Measurements from ENCODE around the gene ACTR3.

ACTR3 gene

DNA sequence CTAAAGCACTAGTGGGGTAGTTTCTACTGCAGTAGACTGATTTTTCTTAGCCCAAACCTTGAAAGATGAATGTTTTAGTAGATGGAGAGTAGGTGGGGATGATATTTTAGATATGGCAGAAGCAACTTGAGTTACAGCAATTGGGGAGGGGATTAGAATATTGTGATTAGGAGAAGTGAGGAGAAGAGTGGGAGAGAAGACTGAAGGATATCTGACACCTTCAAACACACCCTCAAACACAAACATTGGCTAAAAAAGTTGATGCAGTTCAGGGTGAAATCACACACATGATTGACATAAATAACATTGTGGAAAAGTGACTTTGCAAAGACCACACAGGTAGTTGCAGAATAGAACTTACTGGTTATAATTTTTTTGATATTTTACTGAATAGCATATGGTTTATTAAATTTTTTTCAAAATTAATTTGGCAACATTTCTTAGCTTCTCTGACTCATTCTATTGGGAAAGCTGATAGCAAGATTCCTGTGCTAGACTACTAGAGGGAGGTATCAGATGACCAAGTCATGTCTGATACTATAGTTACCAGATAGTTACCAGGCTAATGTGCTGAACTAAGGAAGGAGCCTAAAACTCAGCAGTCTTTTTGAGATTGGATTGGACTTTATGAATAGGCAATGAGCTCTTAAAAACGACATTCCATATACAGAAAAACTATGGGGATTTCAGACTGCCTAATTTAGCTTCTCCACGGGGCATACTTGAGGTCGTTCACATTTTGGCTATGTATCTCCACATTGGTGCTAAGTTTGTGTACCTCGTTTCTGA lies 73.0 kb downstream of the ACTR3 start:
- intact Hi-C loops (cut with DNase I), result loop anchor here (10.0 kb wide), 1 partner anchor 68 kb away; the partner anchor contains the start of gene ACTR3

DNA sequence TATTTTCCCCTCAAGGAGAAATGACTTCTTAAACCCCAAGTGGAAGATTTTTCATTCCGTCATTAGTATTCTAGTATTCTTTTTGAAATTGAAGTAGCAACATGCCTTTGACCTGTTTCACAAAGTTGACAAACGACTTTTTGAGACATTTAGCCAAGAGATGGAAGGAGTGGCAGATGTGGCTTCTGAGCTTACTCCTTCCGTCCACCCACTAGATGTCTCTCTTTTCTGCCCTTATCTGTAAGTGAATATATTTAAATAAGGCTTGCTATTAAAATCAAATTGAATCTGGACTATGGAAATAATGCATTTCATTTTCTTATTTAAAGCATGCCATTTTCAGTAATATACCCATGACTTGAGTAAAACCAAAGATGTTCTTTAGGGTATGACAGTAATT lies 74.1 kb downstream of the ACTR3 start:
- intact Hi-C loops (cut with DNase I), result loop anchor here (10.0 kb wide), 1 partner anchor 69 kb away; the partner anchor contains the start of gene ACTR3
- no peak for DNase-seq

More for the DNA sequence above, 73.0 kb downstream of the ACTR3 start:
- no peak for DNase-seq

GRCh38 chr2:113964436-113964835 lies 74.5 kb downstream of the ACTR3 start:
- intact Hi-C loops (cut with DNase I), result loop anchor here (10.0 kb wide), 1 partner anchor 70 kb away; the partner anchor contains the start of gene ACTR3

GRCh38 chr2:113965228-113965627 lies 75.3 kb downstream of the ACTR3 start:
- DNase-seq, result no peak
- intact Hi-C loops (cut with DNase I), result loop anchor here (10.0 kb wide), 1 partner anchor 70 kb away; the partner anchor contains the start of gene ACTR3

More at GRCh38 chr2:113964436-113964835, 74.5 kb downstream of the ACTR3 start:
- no peak for DNase-seq

DNA sequence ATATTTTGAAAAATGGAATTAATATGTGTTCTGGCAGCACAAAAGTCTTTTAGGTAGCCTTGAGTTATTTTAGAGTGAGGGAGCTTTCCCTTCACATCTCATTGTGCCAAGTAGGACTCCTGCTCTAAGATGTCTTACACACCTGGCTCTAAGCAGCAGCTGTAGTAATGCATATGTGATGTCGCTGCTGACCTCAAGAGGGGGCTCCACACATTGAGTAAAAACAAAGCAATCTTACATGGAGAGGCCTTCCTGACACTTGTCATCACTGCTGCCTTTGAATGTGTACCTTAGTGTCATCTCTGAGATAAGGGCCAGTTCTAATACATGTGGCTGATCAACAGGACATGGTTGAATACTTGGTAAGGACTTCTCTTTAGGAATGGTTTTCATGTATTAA lies 75.8 kb downstream of the ACTR3 start:
- no peak for DNase-seq
- intact Hi-C loops (cut with DNase I), result loop anchor here (10.0 kb wide), 1 partner anchor 71 kb away; the partner anchor contains the start of gene ACTR3

DNA sequence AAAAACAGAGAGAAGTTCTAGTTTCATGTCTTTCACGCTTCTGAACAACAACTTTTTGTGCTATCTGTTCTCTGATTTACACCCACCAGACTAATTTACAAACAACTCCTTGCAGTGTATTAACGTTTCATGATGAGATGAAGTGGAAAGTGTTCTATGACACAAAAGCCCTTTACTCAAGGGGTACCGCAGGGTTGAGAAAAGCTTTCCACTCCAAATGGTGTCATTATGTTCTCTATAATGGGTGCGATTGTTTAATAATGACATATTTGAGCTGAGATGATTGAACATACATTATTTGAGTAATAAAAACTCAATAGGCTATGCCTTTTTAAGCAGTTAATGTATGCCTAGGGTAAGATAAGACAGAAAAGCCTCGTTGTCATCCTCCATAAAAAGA lies 76.3 kb downstream of the ACTR3 start:
- DNase-seq, result no peak
- intact Hi-C loops (cut with DNase I), result loop anchor here (10.0 kb wide), 1 partner anchor 71 kb away; the partner anchor contains the start of gene ACTR3

DNA sequence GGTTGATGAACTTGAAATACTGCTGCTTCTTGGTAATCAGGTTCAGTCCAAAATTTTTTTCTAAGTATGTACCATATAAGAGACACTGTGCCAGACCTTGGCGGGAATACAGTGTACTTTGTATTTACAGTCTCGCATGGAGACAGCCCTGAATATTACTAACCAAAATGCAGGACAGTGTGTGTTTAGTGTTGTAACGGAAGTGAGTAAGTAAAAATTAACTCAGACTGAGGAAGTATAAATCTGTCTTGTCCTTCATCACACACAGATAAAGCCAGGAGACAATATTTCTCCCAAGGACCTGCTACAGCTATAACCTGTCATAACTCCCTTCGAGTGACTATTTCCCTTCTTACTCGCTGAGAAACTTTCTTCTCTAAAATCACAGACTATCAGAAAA lies 76.9 kb downstream of the ACTR3 start:
- intact Hi-C loops (cut with DNase I), result loop anchor here (10.0 kb wide), 1 partner anchor 72 kb away; the partner anchor contains the start of gene ACTR3
- DNase-seq, result no peak

GRCh38 chr2:113967272-113967671 lies 77.4 kb downstream of the ACTR3 start:
- no peak for DNase-seq
- intact Hi-C loops (cut with DNase I), result loop anchor here (10.0 kb wide), 1 partner anchor 72 kb away; the partner anchor contains the start of gene ACTR3

- intact Hi-C loops (cut with DNase I), result no loop called here
- DNase-seq, result no peak
These were observed 82.9 kb downstream of the ACTR3 start for GRCh38 chr2:113972766-113973165.

GRCh38 chr2:113973810-113974209 lies 83.9 kb downstream of the ACTR3 start:
- intact Hi-C loops (cut with DNase I), result no loop called here
- DNase-seq, result no peak

- no peak for DNase-seq
- intact Hi-C loops (cut with DNase I), result loop anchor here (5.0 kb wide), 1 partner anchor 578 kb away; no protein-coding TSS in a partner anchor
These were observed 84.8 kb downstream of the ACTR3 start for GRCh38 chr2:113974727-113975126.

DNA sequence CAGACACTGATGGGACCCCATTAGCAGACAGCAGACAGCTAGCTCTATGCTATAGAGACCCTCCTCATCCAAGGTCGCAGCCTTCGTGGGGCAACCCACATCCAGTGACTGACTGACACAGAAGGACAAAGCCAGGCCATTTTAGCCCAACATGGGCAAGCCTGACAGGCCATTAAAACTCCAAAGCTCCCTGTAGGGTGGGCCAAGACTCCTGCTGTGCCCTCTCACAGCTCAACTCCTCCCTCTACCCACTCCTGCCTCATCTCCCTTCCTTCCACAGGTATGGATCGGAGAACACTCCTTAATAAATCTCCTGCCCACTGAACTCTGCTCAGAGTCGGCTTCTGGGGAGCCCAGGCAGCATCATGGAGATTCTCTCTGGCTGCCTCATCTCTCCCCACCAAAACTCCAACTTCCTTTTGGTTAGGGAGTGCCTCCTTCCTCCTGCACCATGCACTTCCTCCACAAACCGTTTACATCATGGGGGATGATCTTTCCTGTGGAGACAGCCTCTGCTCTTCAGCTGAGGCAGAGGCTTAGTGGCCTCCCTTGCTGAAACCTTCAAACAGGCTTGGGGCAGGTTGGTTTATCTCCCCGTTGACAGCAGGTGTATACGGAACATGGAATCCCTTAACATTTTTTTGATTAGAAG lies 86.5 kb downstream of the ACTR3 start:
- no peak for DNase-seq
- intact Hi-C loops (cut with DNase I), result loop anchor here (5.0 kb wide), 1 partner anchor 576 kb away; no protein-coding TSS in a partner anchor

GRCh38 chr2:113977060-113977659 lies 87.3 kb downstream of the ACTR3 start:
- intact Hi-C loops (cut with DNase I), result loop anchor here (5.0 kb wide), 1 partner anchor 575 kb away; no protein-coding TSS in a partner anchor
- no peak for DNase-seq

DNA sequence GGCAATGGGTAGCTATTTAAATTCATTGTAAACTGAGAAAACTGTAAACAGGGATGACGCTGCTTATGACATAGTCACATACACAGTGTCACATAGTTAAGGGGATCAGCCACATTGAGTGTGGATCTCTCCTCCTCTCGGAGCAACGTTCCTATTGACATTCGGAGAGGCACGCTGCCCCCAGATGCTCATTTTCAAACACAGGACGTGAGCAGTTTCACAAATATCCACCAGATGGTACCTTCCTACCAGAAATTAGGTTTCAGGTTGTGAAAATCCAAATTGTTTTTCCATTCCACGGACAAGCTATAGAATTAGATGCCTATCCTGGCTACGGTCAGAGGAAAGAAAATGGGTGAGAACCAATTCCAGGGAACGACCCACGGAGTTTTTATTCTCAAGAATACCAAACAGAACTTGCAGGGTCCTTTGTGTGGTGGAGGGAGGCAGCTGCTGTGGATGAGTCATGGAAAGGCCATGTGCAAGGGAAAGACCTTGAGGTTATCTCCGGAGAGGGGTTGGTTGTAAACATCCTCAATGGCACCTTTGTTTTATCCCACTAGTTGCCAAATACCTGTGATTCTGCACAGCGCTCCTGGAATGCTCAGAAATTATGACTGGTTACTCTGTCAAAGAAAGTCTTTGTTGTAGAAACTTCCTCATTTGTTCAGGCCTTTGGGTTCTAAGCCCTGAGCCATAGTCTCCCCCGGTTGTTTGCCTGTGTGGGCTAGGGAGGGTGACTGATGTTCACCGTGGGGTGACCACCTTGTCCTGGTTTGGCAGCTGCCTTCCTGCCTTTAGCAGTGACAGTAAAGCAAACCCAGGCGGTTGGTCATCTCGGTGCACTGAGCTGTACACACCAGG lies 88.0 kb downstream of the ACTR3 start:
- intact Hi-C loops (cut with DNase I), result loop anchor here (5.0 kb wide), 1 partner anchor 574 kb away; no protein-coding TSS in a partner anchor
- no peak for DNase-seq

DNA sequence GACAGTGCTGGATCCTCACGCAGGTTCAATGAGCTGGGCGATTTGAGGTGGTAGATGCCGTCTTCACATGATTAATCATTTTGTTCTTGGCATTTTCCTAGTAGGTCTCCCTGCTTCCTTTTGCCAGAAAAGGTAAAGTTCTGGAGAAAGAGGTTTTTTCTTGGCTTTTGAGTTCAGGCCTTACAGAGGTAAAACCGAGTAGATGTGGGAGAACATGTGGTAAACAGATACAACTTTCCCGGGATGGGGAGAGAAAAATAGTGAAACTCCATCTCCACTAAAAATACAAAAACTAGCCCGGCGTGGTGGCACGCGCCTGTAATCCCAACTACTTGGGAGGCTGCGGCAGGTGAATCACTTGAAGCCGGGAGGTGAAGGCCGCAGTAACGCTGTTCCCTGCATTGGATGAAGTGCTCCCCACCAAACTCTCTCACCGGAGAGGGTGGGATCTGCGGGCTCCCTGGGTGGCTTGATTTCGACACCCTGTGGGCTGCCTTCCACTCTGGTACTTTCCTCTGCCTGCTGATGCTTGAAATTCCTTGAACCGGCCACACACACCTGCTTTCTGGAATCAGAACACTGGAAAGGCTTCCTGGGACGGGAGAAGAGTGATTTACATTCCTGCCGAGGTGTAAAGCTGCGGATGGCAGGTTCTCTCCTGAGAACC lies 88.8 kb downstream of the ACTR3 start:
- DNase-seq, result no peak
- intact Hi-C loops (cut with DNase I), result loop anchor here (5.0 kb wide), 1 partner anchor 574 kb away; no protein-coding TSS in a partner anchor

- intact Hi-C loops (cut with DNase I), result loop anchor here (5.0 kb wide), 1 partner anchor 573 kb away; no protein-coding TSS in a partner anchor
- DNase-seq, result no peak
These were observed 89.6 kb downstream of the ACTR3 start for GRCh38 chr2:113979191-113980128.

GRCh38 chr2:113980946-113981345 lies 91.1 kb downstream of the ACTR3 start:
- DNase-seq, result no peak
- intact Hi-C loops (cut with DNase I), result no loop called here
